DOHH2 (cell line): ENCODE measurements around the gene SFTPA2.

Experiments used
- CTCF ChIP-seq: fragments of 200-600 bp; sonication (generic); IDR thresholded peaks from one replicate; pipeline ENCODE4 v1.5.1; 2014; ENCODE audit warnings: antibody characterized with exemption, mild to moderate bottlenecking, low read depth, low read length; ENCODE audit not compliant: poor library complexity, severe bottlenecking
- EZH2phosphoT487 ChIP-seq: fragments of 200-600 bp; sonication (generic); IDR thresholded peaks from 2 replicates; pipeline ENCODE4 v1.6.1; 2017; ENCODE audit warnings: borderline replicate concordance, mild to moderate bottlenecking, antibody characterized with exemption, low read length, moderate library complexity, mixed read lengths

GRCh38 chr10:79561257-79561656 lies 1.1 kb upstream of the SFTPA2 start:
- TF ChIP-seq CTCF (no peak), EZH2phosphoT487 (no peak)
